HEK293 (cell line): ENCODE data around the gene TTC33.
"Not testable (repeated sequence)": the region's sequence is repeated elsewhere in the genome, so short reads cannot be mapped to it uniquely, and the experiment has no call there.

Source experiments
- CTCF ChIA-PET: fragments of 350-600 bp; formaldehyde crosslinking; extraction: SDS; loops from one replicate; lab custom pipeline; 2021; ENCODE audit warnings: antibody characterized with exemption; lab: Yijun Ruan, JAX
- POLR2A ChIA-PET: fragments of 300-600 bp; formaldehyde crosslinking; extraction: SDS; loops from one replicate; lab custom pipeline; 2020; ENCODE audit warnings: antibody characterized with exemption, inconsistent platforms; lab: Yijun Ruan, JAX
- H3K27ac ChIP-seq: fragments of 200-500 bp; sonication (Bioruptor generic); 2 replicates; pipeline ENCODE4 v1.5.1; 2014; ENCODE audit warnings: low read depth, low read length, control low read depth, inconsistent platforms; ENCODE audit errors: extremely low read depth
- H3K36me3 ChIP-seq, 2 experiments: fragments of 200-500 bp in 1 of 2; sonication (Bioruptor generic) in 1 of 2; 1 replicate in 1 of 2; 2 replicates in 1 of 2; pipeline ENCODE4 v1.5.1; 2014 to 2017; ENCODE audit warnings: inconsistent platforms in 2 of 2, low read length in 2 of 2; ENCODE audit not compliant: control insufficient read depth in 2 of 2, insufficient read depth in 1 of 2
- H3K4me1 ChIP-seq: fragments of 200-500 bp; sonication (Bioruptor generic); 2 replicates; pipeline ENCODE4 v1.5.1; 2014; ENCODE audit warnings: mild to moderate bottlenecking, low read length, inconsistent platforms; ENCODE audit not compliant: control insufficient read depth, insufficient read depth
- H3K4me3 ChIP-seq: 2 replicates; pipeline ENCODE4 v1.5.1; 2011; ENCODE audit warnings: low read depth, mild to moderate bottlenecking, control low read depth, low read length, moderate library complexity
- H3K9me3 ChIP-seq: fragments of 200-500 bp; sonication (Bioruptor generic); 2 replicates; pipeline ENCODE4 v1.5.1; 2014; ENCODE audit warnings: low read depth, low read length, inconsistent platforms; ENCODE audit not compliant: control insufficient read depth, insufficient read depth
- KLF1 ChIP-seq: fragments of 450-650 bp; formaldehyde crosslinking; IDR thresholded peaks from 2 replicates; pipeline ENCODE4 v1.5.1; 2016; ENCODE audit warnings: missing biosample characterization, missing genetic modification characterization
- OVOL3 ChIP-seq: fragments of 450-650 bp; formaldehyde crosslinking; IDR thresholded peaks from 2 replicates; pipeline ENCODE4 v1.5.1; 2016; ENCODE audit warnings: missing biosample characterization, missing genetic modification characterization
- SETDB1 ChIP-seq: IDR thresholded peaks from one replicate; pipeline ENCODE4 v1.6.1; 2017; ENCODE audit warnings: mild to moderate bottlenecking, low read length, moderate library complexity, mixed read lengths; ENCODE audit not compliant: insufficient read length
- SP7 ChIP-seq: fragments of 450-650 bp; formaldehyde crosslinking; IDR thresholded peaks from 2 replicates; pipeline ENCODE4 v1.5.1; 2016; ENCODE audit warnings: missing biosample characterization, missing genetic modification characterization
- ZBTB10 ChIP-seq: fragments of 450-650 bp; formaldehyde crosslinking; IDR thresholded peaks from 2 replicates; pipeline ENCODE4 v1.5.1; 2016; ENCODE audit warnings: missing biosample characterization, missing genetic modification characterization
- ZNF133 ChIP-seq: fragments of 450-650 bp; formaldehyde crosslinking; IDR thresholded peaks from 2 replicates; pipeline ENCODE4 v1.5.1; 2016; ENCODE audit warnings: missing biosample characterization, missing genetic modification characterization
- ZNF138 ChIP-seq: fragments of 450-650 bp; formaldehyde crosslinking; IDR thresholded peaks from 2 replicates; pipeline ENCODE4 v1.5.1; 2016; ENCODE audit warnings: missing biosample characterization, missing genetic modification characterization, borderline replicate concordance
- ZNF146 ChIP-seq: fragments of 450-650 bp; formaldehyde crosslinking; IDR thresholded peaks from 2 replicates; pipeline ENCODE4 v1.5.1; 2016; ENCODE audit warnings: missing biosample characterization, missing genetic modification characterization
- ZNF514 ChIP-seq: fragments of 450-650 bp; formaldehyde crosslinking; IDR thresholded peaks from 2 replicates; pipeline ENCODE4 v1.5.1; 2016; ENCODE audit warnings: missing biosample characterization, missing genetic modification characterization
- ZNF529 ChIP-seq: fragments of 450-650 bp; formaldehyde crosslinking; IDR thresholded peaks from 2 replicates; pipeline ENCODE4 v1.5.1; 2017; ENCODE audit warnings: missing genetic modification characterization, missing biosample characterization; ENCODE audit not compliant: insufficient replicate concordance
- ZNF555 ChIP-seq: fragments of 450-650 bp; formaldehyde crosslinking; conservative IDR thresholded peaks from 2 replicates; pipeline ENCODE4 v1.5.1; 2017; ENCODE audit warnings: missing biosample characterization, mild to moderate bottlenecking, missing genetic modification characterization, inconsistent platforms
- ZNF558 ChIP-seq: fragments of 450-650 bp; formaldehyde crosslinking; IDR thresholded peaks from 2 replicates; pipeline ENCODE4 v1.5.1; 2016; ENCODE audit warnings: missing biosample characterization, missing genetic modification characterization
- ZNF580 ChIP-seq: fragments of 450-650 bp; formaldehyde crosslinking; IDR thresholded peaks from 2 replicates; pipeline ENCODE4 v1.5.1; 2016; ENCODE audit warnings: missing biosample characterization, missing genetic modification characterization
- ZNF596 ChIP-seq: fragments of 450-650 bp; IDR thresholded peaks from 2 replicates; pipeline ENCODE4 v1.5.0; 2018; ENCODE audit warnings: missing biosample characterization, mild to moderate bottlenecking, missing genetic modification characterization, moderate library complexity
- ZNF624 ChIP-seq: fragments of 450-650 bp; formaldehyde crosslinking; IDR thresholded peaks from 2 replicates; pipeline ENCODE4 v1.5.1; 2017; ENCODE audit warnings: missing biosample characterization, missing genetic modification characterization
- ZNF837 ChIP-seq: fragments of 450-650 bp; formaldehyde crosslinking; IDR thresholded peaks from 2 replicates; pipeline ENCODE4 v1.5.1; 2016; ENCODE audit warnings: missing biosample characterization, missing genetic modification characterization
- ZNF843 ChIP-seq: fragments of 450-650 bp; formaldehyde crosslinking; IDR thresholded peaks from 2 replicates; pipeline ENCODE4 v1.5.1; 2016; ENCODE audit warnings: missing biosample characterization, missing genetic modification characterization
- TF ChIP-seq, protein P1 (sequence below): fragments of 450-650 bp; formaldehyde crosslinking; IDR thresholded peaks from 2 replicates; pipeline ENCODE4 v1.5.1; 2016; ENCODE audit warnings: missing biosample characterization, missing genetic modification characterization

Gene TTC33

DNA sequence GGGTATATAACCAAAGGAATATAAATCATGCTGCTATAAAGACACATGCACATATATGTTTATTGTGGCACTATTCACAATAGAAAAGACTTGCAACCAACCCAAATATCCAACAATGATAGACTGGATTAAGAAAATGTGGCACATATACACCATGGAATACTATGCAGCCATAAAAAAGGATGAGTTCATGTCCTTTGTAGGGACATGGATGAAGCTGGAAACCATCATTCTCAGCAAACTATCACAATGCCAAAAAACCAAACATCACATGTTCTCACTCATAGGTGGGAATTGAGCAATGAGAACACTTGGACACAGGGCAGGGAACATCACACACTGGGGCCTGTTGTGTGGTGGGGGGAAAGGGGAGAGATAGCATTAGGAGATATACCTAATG lies 45.2 kb downstream of the TTC33 start:
- H3K27ac ChIP-seq, H3K4me1 ChIP-seq, H3K4me3 ChIP-seq, POLR2A ChIA-PET, H3K36me3 ChIP-seq, H3K9me3 ChIP-seq: not testable (repeated sequence)
- TF ChIP-seq ZNF580 (tag by site-specific recombination) (peak; percentile 32; the same call in 1 of the 2 replicates), ZNF146 (tag by site-specific recombination) (peak; percentile 90)
- CTCF ChIA-PET = interaction anchor here (1.0 kb wide), 1 partner anchor 23 kb away, joined by 3 read pairs; no protein-coding TSS in a partner anchor

- H3K4me3 ChIP-seq, H3K36me3 ChIP-seq, POLR2A ChIA-PET, H3K4me1 ChIP-seq, H3K9me3 ChIP-seq, H3K27ac ChIP-seq: not testable (repeated sequence)
- CTCF ChIA-PET = interaction anchor here (2.1 kb wide), 1 partner anchor 17 kb away, joined by 8 read pairs; no protein-coding TSS in a partner anchor
Observed at GRCh38 chr5:40705484-40705883, 50.3 kb downstream of the TTC33 start.

DNA sequence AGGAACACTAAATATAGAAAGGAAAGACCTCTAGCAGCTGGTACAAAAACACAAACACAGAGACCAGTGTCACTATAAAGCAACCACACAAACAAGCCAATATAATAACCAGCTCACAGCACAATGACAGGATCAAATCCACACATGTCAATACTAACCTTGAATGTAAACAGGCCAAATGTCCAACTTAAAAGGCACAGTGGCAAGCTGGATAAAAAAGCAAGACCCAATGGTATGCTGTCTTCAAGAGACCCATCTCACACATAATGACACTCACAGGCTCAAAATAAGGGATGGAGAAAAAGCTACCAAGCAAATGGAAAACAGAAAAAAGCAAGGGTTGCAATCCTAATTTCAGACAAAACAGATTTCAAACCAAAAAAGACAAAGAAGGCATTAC lies 53.7 kb downstream of the TTC33 start:
- H3K36me3 ChIP-seq, CTCF ChIA-PET, H3K9me3 ChIP-seq, H3K4me1 ChIP-seq, H3K27ac ChIP-seq, H3K4me3 ChIP-seq, POLR2A ChIA-PET: not testable (repeated sequence)
- TF ChIP-seq ZNF529 (tag by site-specific recombination) (peak; percentile 89), SETDB1 (peak; percentile 78)
- TF ChIP-seq, all 188 proteins: peak for 2; not testable (repeated sequence) for 186

GRCh38 chr5:40700116-40700782 lies 55.5 kb downstream of the TTC33 start:
- no peak for TF ChIP-seq ZNF514
- TF ChIP-seq ZNF624 (tag by site-specific recombination) = no peak
- no peak for TF ChIP-seq ZNF558 (tag by site-specific recombination)
- no peak for TF ChIP-seq ZNF138
- TF ChIP-seq OVOL3 (tag by site-specific recombination) = no peak
- TF ChIP-seq, protein P1, sequence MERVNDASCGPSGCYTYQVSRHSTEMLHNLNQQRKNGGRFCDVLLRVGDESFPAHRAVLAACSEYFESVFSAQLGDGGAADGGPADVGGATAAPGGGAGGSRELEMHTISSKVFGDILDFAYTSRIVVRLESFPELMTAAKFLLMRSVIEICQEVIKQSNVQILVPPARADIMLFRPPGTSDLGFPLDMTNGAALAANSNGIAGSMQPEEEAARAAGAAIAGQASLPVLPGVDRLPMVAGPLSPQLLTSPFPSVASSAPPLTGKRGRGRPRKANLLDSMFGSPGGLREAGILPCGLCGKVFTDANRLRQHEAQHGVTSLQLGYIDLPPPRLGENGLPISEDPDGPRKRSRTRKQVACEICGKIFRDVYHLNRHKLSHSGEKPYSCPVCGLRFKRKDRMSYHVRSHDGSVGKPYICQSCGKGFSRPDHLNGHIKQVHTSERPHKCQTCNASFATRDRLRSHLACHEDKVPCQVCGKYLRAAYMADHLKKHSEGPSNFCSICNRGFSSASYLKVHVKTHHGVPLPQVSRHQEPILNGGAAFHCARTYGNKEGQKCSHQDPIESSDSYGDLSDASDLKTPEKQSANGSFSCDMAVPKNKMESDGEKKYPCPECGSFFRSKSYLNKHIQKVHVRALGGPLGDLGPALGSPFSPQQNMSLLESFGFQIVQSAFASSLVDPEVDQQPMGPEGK = no peak
- TF ChIP-seq ZNF596 = no peak
- TF ChIP-seq ZNF843 (tag by site-specific recombination) = no peak
- no peak for TF ChIP-seq KLF1 (tag by site-specific recombination)
- TF ChIP-seq ZNF837 (tag by site-specific recombination) = no peak
- no peak for TF ChIP-seq ZNF133
- TF ChIP-seq SP7 (tag by site-specific recombination) = no peak
- no peak for TF ChIP-seq ZBTB10
- TF ChIP-seq ZNF555 (tag by site-specific recombination) = no peak
- H3K36me3 ChIP-seq = peaks cover 0 to 4% of the 10 kb centered on the region in 2 experiments; a peak in 2 of 3 replicates
- no peak overlapping the region for H3K27ac ChIP-seq
- no peaks in the 10 kb centered on the region for H3K4me1 ChIP-seq
- ChIA-PET CTCF (no interaction called here), POLR2A (no interaction called here)
- H3K9me3 ChIP-seq = no peaks in the 10 kb centered on the region; the same call in 1 of the 2 replicates
- H3K4me3 ChIP-seq = no peak overlapping the region
